ENCODE measurements around the gene FAM174B.

- TF ChIP-seq, protein P1, sequence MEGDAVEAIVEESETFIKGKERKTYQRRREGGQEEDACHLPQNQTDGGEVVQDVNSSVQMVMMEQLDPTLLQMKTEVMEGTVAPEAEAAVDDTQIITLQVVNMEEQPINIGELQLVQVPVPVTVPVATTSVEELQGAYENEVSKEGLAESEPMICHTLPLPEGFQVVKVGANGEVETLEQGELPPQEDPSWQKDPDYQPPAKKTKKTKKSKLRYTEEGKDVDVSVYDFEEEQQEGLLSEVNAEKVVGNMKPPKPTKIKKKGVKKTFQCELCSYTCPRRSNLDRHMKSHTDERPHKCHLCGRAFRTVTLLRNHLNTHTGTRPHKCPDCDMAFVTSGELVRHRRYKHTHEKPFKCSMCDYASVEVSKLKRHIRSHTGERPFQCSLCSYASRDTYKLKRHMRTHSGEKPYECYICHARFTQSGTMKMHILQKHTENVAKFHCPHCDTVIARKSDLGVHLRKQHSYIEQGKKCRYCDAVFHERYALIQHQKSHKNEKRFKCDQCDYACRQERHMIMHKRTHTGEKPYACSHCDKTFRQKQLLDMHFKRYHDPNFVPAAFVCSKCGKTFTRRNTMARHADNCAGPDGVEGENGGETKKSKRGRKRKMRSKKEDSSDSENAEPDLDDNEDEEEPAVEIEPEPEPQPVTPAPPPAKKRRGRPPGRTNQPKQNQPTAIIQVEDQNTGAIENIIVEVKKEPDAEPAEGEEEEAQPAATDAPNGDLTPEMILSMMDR (IDR thresholded peaks at IDR 0.05 in 2 of 3, conservative IDR thresholded peaks at IDR 0.05 in 1 of 3; ENCODE audit: control insufficient read depth in 2 of 3, extremely low read depth in 1 of 3, insufficient read depth in 1 of 3, low read depth in 3 of 3, low read length in 3 of 3), result no peak
- TF ChIP-seq, protein P2, sequence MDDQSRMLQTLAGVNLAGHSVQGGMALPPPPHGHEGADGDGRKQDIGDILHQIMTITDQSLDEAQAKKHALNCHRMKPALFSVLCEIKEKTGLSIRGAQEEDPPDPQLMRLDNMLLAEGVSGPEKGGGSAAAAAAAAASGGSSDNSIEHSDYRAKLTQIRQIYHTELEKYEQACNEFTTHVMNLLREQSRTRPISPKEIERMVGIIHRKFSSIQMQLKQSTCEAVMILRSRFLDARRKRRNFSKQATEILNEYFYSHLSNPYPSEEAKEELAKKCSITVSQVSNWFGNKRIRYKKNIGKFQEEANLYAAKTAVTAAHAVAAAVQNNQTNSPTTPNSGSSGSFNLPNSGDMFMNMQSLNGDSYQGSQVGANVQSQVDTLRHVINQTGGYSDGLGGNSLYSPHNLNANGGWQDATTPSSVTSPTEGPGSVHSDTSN (IDR thresholded peaks at IDR 0.05; ENCODE audit: insufficient replicate concordance, low read depth, low read length), result no peak
- no peak for TF ChIP-seq RFX5 (IDR thresholded peaks at IDR 0.05; ENCODE audit: low read depth, low read length)
- TF ChIP-seq RBBP5 (conservative IDR thresholded peaks at IDR 0.05), result no peak
- TF ChIP-seq CREB1 (IDR thresholded peaks at IDR 0.05; ENCODE audit: low read depth), result no peak
- no peak for TF ChIP-seq LARP7 (IDR thresholded peaks at IDR 0.05)
- no peak for TF ChIP-seq POLR2A (IDR thresholded peaks at IDR 0.05; ENCODE audit: low read depth, low read length)
- TF ChIP-seq ETV6 (conservative IDR thresholded peaks at IDR 0.05 in 1 of 2, IDR thresholded peaks at IDR 0.05 in 1 of 2; ENCODE audit: borderline replicate concordance in 1 of 2, low read depth in 1 of 2), result no peak
- no peak for TF ChIP-seq EZH2 (IDR thresholded peaks at IDR 0.05; ENCODE audit: borderline replicate concordance, control insufficient read depth, low read depth, low read length)
Observed at GRCh38 chr15:92602267-92602593, 53.3 kb downstream of the FAM174B start.
